NCI-H2107 (cell line): ENCODE results near the gene SORCS1.

Experiments used
- DNase-seq: peaks from one replicate; lab custom pipeline; 2025; lab: John Stamatoyannopoulos, UW

Gene SORCS1

DNA sequence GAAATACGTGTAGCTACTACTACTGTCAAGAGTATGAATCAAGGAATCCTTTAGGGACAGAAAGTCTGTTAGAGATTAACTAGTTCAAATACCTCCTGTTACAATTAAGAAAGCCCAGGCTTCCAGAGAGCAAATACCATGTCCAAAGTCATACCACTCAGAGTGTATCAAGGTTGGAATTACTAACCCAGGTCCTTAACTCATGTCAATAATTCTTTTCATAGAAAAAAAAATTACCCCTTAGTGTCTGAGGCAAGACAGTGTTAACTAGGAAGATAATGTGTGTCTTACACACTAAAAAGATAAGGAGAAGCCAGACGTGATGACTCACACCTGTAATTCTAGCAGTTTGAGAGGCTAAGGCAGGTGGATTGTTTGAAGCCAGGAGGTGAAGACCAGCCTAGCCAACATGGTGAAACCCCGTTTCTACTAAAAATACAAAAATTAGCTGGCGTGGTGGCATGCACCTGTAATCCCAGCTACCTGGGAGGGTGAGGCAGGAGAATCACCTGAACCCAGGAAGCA lies 423.4 kb downstream of the SORCS1 start:
- no peak for DNase-seq

DNA sequence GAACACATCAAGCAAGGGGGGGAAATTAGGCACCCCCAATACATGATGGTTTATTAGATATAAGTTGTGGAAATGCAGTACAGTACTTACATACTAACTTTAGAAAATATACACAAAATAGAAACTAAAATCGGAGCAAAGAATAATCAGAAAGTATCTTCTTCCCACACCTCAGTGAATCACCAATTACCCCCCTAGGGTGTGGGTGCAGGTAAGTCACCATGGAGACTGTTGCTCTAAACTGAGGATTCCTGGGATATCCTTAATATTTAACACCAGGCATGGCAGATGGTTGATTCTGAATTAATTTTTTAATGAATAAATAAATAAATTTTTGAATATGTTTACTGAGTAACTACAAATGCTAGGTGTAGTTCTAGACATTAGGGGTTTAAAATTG lies 424.4 kb downstream of the SORCS1 start:
- no peak for DNase-seq

DNA sequence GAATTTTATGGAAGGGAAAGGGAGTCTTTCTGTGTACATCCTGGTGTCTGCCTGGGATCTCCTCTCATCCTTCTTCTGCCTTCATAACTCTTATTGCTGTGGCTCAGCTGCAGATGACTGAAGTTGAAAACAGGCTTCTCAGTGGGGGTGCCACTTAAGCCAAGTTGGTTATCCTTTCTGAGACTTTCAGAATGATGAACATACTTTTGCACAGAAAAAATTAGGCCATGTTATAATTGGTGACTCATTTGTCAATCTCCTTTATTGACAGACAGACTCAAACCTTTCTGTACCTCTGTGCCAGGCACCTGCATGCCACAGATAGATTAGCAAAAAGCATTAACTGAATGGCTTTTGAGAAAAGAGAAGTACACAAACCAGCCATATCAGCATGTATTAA lies 430.3 kb downstream of the SORCS1 start:
- DNase-seq = no peak

DNA sequence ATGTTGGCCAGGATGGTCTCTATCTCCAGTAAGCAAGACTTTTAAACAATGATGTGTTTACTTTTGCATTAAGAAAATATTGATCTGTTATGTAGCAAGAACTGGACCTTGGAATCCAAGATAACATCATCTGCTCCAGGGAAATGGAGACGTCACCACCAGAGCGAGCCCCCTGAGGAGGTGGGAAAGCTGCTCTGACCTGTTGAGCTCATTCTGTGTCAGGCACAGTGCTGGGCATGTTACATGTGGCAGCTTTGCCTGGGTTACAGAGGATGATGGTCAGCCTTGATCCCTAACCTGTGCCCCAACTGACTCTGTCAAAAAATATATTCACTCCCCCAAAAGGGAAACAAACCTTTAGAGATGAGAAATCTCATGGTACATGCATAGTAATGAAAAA lies 436.3 kb downstream of the SORCS1 start:
- DNase-seq = no peak

DNA sequence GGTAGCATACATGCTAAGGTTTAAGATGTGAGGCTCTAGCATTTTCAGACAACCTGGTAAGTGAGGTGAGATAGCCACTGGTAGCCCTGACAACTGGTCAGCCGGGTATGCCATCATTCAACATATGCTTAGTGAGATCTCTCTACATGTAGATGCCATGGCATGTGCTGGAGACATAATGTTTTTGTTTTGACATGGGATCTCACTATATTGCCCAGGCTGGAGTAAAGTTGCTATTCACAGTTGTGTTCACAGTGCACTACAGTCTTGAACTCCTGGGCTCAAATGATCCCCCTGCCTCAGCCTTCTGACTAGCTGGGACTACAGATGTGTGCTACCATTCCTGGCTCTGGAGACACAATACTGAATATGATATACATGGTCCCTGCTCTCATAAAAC lies 437.3 kb downstream of the SORCS1 start:
- no peak for DNase-seq

DNA sequence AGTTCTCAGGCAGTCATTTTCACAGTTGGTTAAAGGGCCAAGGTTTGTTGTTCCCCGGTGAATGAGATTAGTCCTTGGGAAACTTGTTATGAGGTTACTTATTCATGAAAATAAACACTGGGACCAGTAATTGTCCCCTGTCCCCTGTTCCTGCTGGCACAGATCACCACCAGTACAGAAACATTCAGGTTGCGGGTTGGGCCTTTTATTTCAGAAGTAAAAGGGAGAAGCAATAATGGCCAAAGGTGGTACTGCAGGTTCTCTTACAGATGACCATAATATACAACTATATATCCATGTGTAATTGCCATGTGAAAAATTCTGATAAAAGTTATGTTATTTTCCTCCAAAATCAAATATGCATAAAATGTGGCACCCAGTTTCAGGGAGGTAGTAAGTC lies 442.0 kb downstream of the SORCS1 start:
- no peak for DNase-seq

DNA sequence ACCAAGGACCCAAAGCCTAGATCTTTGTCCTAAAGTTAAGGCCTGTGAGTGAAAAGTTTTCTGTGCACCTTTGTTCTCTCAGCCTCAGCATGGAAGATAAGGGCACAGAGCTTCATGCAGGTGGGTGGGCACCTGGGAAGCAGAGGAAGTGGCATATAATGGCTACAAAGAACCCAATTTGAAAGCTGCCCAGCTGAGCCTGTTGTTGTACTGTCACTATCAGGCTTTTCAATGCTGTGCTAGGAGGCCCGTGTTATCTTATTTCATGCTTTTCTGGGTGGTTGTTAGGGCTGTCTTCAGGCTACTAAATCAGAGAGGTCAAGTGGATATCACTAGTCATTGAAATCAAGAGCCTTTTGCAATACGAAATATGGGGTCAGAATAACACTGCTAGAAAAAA lies 443.8 kb downstream of the SORCS1 start:
- no peak for DNase-seq

DNA sequence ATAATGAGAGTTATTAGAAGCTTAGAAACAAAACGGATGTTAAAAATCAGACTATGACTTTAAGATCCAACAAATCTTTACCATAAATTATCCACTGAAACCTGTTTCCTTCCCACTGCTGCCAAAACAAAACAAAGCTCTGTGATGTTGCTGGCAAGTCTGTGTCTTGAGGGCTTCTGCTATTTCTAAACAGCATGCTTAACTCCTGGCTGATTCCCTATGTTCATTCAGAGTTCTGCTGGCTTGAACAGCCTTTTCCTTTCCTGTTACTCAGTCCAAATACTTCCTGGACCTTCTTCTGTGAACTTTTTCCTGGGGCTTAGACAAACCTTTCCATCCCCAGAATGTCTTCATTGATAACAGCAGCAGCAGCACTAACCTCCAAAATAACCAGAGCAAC lies 448.1 kb downstream of the SORCS1 start:
- DNase-seq = no peak

DNA sequence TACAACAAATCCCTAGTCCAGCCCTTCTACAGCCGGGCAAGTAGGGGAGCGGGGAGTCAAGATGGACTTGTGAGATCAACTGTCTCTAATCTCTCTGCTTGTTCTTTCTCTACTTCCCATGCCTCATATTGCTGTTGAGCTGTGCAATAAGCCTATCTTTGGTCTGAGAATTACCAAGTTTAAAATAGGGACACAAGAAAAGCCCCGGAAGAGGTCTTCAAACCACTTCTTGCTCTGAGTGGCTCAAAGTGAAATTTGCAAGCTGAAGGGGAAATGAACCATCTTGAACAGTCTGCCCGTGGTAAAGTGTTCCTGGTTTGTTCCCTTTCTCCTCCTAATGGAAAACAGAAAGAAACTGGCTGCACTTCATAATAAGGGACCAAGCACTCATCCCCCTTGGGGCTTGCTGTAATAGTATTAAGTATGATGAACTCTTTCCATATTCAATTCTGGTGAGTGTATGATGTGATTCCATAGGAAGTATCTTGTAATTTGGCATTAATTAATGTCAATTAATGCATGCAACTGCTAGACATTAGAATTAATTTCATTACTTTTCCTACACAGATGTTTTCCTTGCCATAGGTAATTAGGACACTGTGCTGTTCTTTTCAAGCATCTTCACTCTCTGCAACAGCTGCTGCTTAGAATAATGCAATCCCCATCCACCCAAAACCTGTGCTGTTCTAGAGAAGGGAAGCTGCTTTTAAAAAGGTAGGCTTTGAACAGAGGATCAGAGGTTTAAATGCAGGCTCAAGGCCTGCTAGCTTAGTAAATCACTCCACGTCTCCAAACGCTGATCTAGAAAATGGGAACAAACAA lies 449.6 kb downstream of the SORCS1 start:
- DNase-seq = no peak

DNA sequence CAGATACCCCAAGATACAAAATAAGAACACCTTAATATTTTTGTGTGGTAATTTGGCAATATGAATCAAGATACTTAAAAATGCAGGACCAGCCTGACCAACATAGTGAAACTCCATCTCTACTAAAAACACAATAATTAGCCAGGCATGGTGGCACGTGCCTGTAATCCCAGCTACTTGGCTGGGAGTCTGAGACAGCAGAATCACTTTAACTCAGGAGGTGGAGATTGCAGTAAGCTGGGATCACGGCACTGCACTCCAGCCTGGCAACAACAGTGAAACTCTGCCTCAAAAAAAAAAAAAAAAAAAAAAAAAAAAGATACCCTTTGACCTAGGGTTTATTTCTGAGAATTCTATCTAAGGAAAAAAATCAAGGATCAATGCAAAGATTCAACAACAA lies 450.7 kb downstream of the SORCS1 start:
- no peak for DNase-seq

DNA sequence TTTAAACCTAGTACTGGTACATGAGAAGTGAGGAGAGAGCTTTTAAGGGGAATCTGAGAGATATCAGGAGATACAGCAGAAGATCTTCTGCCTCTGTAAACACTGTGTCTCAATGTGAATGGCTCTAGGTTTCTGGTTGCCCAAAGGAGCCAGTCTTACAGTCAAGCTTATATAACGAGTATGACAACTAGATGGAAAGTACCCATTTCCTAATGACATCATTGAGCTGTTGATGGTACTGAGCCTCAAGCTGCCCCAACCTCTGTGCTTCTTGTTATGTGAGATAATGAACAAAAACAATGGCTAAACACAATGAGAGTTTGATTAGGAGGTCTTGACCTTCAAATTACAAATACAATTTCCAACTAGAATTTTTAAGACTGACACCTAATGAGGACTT lies 451.5 kb downstream of the SORCS1 start:
- no peak for DNase-seq

DNA sequence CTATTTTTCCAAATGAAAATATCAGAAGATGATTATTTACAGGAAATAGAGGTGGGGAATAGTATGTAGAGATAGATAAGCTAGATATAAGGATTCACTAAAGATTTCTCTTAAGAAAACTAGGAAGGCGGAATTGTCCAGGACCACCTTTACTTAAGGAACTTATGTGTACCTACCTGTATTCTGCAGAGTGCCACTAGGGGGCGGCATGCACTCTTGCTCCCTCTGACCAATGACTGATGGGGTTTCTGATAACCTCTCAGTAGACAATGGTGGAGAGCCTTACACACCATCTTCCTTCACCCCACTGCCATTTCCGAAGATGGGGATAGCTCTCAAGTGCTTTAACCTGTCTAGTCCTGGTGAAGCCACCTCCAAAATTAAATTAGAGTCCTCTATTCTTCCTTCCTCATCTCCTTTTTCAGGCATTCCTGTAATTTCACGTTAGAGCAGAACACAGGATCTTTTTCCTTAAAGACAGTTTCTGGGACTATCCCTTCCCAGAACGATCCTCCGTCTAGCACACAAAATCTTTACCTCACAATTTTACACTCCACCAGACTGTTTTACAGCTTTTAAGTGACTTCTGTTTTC lies 453.1 kb downstream of the SORCS1 start:
- no peak for DNase-seq

DNA sequence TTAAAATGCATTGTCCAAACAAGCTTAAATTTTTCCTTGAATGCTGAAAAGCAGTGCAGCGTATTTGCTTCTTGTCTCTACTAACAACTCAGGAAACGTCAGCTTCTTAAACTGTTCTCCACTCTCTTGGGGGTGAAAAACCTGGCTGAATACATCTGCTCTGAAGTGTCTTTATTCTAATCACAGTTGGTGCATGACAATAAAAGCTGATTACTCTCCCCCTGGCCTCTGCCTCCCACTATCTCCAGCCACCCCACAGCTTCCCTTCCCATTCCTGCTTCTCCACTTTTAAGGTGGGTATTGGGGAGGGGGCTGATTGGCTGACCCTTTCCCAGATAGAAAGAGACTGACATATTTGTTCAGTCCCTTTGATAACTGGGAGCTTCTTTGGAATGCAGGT lies 456.0 kb downstream of the SORCS1 start:
- DNase-seq = no peak

DNA sequence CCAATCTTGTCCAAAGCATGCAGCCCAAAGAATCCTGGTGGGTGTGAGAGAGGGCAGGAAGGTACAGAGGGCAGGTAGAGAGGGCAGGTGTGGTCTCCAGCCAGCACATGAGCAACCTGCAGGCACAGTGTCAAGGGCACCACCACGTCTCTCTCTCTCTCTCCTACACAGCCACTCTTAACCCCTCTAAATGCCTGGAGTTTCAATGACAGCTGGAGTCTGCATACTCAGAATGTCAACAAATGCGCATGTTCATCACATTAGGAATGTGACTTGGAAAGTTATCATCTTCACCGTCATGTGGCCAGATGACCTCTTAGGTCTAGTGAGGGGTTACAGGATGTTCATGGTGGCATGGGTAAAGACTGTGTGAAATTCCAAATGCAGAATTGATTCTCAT lies 456.8 kb downstream of the SORCS1 start:
- no peak for DNase-seq

DNA sequence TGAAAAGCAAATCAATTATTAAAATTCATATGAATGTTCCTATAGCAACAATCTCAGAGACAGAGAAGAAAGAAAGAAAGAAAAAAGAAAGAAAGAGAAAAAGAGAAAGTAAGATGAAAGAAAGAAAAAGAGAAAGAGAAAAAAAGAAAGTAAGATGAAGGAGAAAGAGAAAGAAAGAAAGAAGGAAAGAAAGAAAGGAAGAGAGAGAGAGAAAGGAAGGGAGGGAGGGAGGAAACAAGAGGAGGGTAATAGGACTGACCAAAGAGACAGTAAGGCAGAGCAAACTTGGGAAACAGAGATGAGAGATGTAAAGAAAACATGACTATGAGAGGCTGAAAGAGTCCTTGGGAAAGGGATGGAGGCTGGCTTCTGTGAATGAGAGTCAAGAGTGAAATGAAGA lies 458.4 kb downstream of the SORCS1 start:
- no peak for DNase-seq

DNA sequence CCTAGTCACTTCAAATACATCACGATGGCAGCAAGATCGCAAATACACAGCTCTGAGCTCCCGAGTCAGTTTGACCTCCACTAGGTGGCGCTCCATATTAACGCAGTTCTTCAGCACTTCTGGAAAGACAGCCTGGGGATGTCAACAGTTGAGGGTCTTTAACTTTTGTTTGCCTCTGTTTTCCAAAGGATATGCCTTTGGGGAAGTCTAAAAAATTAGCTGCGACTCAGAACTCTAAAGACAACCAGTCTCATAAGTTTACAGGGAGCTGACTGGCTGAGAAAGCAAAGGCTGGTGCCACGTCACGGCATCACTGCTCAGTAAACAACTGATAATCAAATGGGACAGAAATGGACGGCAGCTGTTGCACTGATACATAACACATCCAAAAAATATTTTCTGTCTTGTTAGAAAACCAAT lies 458.8 kb downstream of the SORCS1 start:
- peak; percentile 5 for DNase-seq

DNA sequence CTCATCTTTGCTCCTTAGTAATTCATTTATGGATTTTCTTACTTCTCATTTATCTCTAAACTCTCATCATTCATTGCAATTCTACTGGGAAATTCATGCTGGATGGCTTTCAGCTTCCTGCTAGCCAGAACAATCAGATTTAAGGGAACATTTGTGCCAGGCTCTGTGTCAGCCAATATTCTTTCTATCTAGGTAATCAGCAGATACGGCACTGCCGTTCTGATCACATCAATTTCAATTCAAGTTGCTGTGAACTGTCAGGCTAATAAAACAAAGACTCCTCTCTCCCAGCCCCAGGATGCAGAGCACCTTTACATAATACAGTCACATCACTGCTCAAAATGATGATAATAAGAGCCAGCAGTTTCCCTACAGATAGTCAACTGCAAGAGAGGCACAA lies 468.3 kb downstream of the SORCS1 start:
- no peak for DNase-seq

DNA sequence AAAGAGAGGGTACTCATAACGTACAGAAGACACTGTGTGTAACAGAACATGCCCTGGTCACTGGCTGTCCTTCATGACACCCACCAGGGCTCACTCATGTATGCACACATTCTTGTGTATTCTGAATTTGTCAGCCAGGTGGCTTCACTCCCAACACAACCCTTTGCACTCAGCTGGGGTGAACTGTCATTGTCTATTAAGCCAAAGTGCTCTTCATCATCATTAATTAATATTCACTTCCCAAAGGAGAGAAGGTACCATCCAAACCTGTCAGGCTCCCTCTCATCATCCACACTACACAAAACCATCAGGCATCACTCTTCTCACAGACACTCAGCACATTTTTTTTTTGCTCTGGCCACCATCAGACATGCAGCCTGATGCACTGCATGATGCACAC lies 469.8 kb downstream of the SORCS1 start:
- no peak for DNase-seq

DNA sequence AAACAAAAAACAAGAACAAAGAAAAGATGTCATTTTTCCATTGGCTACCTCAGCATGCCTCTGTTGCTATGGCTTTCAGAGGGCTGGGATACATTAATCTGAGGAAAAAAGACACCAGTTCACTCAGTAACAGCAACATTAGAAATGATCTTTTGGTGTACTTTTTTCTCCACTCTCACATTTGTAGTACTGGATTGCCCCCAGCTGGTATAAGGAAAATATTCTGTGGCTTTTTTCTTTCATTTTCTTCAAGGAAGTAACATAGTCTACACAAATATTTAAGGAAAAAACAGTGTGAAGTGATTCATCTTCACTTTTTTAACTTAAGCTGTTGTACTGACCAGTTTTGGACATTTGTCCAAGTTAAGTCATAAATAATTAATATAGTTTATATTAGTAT lies 482.3 kb downstream of the SORCS1 start:
- no peak for DNase-seq

DNA sequence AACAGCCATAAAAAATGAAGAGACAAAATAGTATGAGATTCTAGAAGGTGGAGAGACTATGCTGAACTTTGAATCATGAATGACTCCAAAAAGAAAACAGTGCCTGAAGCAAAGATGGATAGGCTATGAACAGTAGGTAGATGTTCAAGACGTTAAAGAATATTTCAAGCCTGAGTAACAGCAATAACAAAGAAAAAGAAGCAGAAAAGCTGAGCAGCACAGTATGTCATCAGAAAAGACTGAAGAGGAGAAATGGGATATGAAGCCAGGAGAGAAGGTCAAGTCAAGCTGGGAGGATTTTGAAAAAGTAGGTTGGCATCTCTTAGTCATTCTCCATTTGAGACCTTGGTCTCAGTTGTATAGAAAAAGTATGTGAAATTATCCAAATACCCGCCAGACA lies 484.4 kb downstream of the SORCS1 start:
- no peak for DNase-seq

DNA sequence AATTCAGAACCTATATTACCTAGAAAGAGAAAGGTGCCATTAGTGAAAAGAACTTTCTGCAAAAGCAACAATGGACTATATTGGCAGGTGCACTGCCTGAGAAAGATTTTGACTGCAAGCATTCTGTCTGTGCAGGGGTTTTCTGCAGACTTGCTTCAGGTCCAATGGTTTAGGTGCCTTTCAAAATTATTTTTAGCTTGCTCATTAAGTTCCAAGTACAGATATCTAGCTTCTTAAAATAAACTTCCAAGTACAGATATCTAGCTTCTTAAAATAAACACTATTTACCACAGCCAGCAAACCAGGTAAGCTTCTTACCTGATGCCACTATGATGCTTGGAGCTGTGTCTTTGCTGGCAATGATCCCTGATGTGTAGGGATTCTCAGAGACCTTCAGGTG lies 485.2 kb downstream of the SORCS1 start:
- no peak for DNase-seq

DNA sequence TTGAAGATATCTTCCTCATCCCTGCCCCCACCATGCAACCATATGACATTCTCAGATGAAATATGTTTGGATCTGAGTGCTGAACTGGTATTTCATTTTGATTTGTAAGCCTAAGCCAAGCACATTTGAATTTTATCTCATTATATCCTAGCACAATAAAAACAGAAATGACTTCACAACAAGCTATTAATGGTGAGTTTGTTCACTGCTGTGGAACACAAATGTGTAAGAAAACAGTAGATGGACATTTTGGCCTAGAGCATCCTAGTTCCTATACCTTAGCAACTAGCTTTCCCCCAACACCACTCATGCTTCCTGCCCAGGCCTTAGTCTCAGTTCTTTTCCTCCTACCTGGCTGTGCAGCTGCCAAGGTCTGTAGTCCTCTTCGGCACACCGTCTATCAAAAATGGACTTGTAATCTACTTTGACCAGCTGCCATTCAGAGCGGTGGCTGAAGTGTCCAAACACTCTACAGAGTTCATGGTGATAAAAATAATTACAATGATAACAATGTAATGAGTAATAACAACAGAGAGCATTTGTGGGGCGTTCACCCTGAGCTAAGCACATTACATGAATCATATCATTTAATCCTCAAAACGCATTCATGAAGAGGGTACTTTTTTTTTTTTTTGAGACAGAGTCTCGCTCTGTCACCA lies 491.9 kb downstream of the SORCS1 start:
- DNase-seq = no peak

DNA sequence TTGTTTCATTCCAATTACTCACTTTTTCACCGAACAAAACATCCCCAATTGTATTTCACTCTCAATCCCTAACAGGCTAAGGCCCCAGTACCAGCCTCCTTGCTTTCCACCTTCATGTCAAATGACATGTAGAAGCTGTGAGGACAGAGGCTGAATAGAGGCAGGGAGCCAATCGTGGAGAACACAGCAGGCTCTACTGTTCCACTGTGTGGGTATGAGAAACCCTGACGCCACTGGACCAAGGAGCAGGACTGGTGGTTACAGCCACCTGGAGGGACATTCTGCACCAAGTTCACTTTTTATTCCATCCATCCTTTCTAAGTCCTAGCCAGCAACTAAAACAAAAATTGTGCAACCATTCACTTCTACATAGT lies 502.8 kb downstream of the SORCS1 start:
- DNase-seq = no peak
